HG02642 (cell line): ENCODE data around the gene PKP1.
A peak's percentile ranks its signal among the peaks of the same experiment; 100 is the strongest.

Source experiments
- ATAC-seq: cut with Tn5 transposase; IDR thresholded peaks from one replicate; pipeline ENCODE4 v1.9.1; 2021; ENCODE audit warnings: mild to moderate bottlenecking; ENCODE audit not compliant: unreplicated experiment, poor library complexity

PKP1 gene

DNA sequence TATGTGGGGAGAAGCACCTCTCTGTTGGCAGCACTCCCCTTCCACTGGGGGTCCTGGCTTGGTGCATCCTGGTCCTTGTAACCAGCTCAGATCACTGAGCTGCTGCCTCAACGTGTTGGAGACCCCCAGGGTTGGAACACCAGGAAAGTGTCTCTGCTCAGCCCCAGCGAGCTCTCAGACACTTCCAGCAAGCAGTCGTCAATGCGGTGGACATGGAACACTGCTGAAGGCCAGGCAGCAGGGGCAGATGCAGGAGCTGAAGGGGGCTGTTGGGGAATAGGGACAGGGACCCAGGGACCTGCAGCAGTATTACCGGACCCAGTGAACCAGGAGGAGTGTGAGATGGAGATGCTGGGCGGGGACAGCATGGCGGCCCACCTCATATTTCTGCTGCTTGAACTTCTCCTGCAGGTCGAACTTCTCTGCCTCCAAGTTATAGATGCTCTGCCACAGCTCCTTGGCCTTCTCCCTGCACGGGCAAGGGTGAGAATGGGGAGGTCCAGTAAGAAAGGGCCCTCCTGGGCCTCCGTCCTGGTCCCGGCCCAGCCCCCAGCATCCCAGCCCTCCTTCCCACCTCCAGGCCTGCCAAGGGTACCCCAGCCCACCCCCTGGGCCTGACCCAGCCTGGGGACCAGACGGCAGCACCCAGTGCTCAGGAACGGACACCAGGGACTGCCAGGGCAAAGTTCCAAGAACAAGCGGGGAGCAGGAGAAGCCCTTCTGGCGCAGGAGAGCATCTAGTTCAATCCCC is 77.8 kb downstream of the PKP1 start:
- ATAC-seq, result no peak

- ATAC-seq, result peak; percentile 69
Measured at GRCh38 chr1:201361652-201362504, 78.6 kb downstream of the PKP1 start.

GRCh38 chr1:201362906-201363305 is 79.6 kb downstream of the PKP1 start:
- ATAC-seq, result no peak

DNA sequence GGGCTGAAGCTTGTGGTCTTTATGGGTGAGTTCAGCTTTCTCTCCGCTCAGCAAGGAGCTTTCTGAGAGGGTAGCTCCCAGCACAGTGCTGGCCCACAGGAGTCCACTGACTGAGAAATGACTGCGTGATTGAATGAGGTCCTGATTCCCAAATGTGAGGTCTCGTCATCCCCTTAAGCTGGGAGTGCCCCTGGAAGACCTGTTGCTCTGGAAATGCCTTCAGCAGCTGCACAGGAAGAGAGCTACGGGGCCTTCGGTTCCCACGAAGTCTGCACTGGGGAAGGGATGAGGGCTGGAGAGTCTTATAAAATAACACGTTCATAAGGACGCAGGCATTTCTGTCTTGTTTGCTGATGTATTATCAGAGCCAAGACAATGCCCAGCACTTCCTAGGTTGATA is 80.2 kb downstream of the PKP1 start:
- no peak for ATAC-seq

DNA sequence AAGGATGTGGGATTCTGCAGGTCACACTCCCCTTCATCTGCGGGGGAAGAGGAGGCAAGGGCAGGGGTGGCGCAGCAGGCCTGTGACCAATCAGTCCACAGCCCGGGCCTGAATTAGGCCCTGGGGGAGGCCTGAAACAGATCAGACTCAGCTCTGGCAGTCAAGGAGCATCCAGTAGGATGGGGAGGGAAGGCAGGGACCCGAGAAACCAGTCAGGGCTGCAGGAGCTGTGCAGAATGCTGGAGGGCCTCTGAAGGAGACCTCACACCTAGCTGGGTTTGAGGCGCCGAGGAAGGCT is 81.5 kb downstream of the PKP1 start:
- ATAC-seq, result no peak

GRCh38 chr1:201365251-201365650 is 81.9 kb downstream of the PKP1 start:
- ATAC-seq, result no peak

DNA sequence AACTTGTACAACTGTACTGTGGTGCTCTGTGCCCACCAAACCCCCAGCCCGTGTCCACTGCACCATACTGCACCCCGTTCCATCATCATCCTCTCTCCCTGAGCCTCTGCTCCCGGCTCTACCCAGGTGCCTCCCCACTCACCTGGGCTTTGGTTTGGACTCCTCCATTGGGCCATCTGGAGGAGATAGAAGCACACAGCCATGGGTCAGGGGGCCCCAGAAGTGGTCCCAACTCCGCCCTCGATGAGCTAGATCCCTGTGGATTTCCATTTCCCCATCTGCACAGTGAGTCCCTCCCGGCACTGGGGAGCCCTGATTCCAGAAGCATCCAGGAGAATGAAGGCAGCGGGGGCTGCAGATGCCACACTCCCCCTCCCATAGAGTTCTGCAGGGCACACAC is 83.4 kb downstream of the PKP1 start:
- ATAC-seq, result no peak

GRCh38 chr1:201369209-201369608 is 85.9 kb downstream of the PKP1 start:
- ATAC-seq, result no peak

- ATAC-seq, result no peak
Measured at GRCh38 chr1:201370500-201370899, 87.2 kb downstream of the PKP1 start.

- no peak for ATAC-seq
Measured at GRCh38 chr1:201371276-201371675, 88.0 kb downstream of the PKP1 start.

GRCh38 chr1:201371792-201372191 is 88.5 kb downstream of the PKP1 start:
- ATAC-seq, result no peak

DNA sequence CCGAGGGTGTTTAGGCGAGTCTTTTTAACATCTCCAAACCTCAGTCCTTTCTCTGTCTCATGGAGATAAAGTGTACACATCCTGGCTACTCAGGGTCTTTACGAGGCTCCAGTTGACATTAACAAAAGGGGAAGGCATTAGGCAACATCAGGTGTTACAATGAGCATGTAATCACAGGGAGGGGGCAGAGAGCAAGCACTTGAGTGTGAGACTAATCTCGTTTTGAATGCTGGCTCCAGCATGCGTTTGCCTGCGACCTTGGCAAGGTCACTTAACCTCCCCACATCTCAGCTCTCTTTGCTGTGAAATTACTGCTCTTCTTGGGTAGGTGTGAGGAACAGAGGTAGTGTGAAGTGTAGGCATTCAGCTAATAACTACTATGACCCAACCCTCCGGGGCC is 91.1 kb downstream of the PKP1 start:
- no peak for ATAC-seq

- ATAC-seq, result no peak
Measured at GRCh38 chr1:201375169-201375568, 91.9 kb downstream of the PKP1 start.

DNA sequence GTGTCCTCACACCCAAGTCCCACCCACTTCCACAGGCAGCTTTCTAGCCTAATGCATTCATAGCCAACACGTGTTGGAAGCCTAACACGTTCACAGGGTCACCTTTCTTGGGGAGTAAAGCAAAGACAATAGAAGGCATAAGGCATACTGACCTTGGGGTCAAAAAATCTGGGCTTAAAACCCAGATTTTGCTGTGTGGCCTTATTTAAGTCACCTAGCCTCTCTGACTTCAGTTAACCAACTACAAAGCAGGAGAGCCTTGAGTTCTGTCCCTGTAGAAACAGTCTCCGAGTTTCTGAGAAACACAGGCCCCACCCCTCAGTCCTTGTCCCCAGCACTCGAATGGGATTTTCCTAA is 92.8 kb downstream of the PKP1 start:
- ATAC-seq, result no peak

DNA sequence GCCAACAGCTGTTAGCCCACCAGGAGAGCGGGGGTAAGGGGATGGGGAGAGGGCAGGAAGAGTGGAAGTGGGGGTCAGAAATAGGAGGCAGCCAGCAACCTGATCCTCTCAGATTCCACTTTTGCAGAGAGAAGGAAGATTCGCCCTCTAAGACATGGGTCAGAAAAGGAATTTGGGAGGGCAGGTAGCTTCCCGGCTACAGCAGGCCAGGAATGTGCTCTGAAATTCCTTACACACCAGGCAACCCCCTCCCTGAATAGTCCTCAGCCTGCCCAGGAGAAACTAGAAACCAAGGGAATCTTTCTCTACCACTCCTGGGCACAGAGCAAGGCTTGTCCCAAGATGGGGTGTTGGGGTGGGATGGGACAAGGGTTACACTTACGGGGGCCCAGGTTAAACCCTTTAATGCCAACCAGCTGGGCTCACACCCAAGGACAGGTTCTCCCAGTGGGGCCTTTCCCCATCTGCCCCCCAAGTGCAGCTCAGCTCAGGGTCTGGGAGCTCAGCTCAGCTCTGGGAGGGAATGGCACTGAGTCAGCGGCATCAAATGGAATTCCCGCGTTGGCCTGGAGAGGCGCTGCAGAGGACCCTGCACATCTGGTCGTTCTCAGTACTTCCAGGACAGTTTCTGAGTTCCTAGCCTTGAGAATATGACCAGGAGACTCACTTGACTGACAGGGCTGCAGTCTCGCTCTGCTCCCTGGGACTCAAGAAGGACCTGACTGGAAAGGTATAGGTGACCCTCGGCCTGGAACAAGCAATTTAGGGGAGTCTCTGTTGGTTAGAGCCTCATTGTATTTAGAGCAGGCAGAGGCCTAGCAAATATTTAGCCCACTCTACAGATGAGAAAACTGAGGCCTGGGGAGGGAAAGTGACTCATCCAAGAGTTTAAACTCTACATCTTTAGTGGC is 93.4 kb downstream of the PKP1 start:
- ATAC-seq, result no peak

GRCh38 chr1:201377611-201378092 is 94.3 kb downstream of the PKP1 start, which contains the start of gene TNNT2:
Gene TNNT2 (minus strand): TSS chr1:201377680. CDS start chr1:201373254, 4,426 bp downstream.
- ATAC-seq, result no peak

DNA sequence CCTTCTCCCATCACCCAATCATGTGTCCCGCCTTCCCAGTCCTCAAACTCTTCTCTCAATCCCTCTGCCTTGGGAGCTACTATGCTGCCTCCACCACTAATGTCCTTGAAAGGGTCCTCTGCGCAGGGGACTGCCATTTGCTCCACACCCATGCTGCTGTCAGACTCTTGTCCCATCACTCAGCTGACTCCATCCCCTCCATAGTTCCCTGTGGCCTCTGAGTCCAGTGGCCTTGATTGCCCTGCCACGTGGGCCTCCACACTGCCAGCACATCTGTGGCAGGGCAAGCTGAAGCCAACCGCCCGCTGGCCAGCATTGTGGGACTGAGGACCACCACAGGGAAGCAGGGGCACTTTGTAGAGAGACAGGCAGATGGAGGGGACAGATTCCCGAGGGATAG is 95.5 kb downstream of the PKP1 start:
- ATAC-seq, result no peak

DNA sequence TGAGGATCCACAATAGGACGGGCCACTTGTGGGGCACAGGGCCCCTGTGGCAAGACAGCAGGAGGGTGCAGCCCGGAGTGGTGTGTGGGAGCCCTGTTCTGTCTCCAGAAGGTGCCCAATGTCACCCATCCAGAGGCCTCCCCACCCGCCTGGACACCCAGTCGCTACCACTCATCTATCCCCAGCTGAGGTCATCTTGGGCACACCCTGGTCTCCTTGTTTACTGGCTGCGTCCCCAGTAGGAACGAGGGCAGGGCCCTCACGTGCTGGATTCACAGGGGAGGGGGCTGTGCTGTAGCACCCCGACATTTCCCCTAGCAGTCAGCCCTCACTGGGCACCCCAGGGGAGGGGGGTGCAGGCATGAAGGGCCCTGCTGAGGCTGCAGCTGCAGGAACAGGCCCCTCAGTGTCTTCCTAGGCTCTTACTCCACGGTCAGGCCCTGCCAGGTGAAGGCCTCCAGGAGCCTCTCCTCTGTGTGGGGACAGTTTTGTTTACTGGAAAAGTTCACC is 96.5 kb downstream of the PKP1 start:
- no peak for ATAC-seq

DNA sequence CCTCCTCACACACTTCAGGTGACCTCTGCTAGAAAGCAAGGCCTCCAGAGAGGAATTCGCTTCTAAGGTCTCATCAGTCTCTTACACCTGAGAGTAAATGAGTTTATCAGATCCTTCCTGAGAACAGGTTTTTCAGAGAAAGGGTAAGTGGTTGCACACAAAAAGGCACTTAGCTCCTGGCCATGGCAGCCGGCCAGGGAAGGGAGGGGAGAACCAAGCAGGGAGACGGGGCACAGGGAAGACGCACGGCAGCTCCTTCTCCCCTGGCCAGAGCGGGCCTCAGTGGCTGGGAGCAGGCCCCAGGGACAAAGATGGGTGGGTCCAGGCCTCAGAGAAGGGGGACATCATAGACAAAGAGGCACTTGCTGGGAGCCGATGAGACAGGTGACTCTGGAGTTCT is 97.8 kb downstream of the PKP1 start:
- ATAC-seq, result no peak
